Measurements from ENCODE around the gene WDR31. TPM values are rescaled to one million over a fixed set of nuclear protein-coding genes. Genes with fewer than 3 reads are reported as not detected.

Gene WDR31
- total RNA-seq, 6 experiments from 2014 or later, result 0.81 to 3.5 (median 1.7) TPM

DNA sequence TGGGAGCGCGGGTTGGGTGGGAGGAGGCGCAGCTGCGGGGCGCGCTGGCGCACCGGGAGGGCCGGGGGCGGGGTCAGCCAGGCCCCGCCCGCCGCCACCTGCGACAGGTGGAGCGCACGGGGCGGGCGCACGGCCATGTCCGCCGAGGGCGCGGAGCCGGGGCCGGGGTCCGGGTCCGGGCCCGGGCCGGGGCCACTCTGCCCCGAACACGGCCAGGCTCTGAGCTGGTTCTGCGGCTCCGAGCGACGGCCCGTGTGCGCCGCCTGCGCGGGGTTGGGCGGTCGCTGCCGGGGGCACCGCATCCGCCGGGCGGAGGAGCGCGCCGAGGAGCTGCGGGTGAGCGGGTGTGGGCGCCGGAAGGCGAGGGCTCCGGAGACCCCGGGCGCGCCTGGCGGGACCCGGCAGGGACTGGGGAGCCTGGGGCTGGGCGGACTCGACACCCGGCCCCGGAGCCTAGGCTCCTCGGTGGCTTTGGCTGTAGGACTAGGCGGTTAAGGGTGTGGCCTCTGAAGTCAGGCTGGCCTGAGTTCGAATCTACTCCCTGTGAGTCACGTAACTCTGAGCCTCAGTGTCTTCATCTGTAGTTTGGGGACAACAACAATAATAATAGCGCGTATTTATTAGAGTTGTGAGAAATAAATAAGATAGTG is 9.5 kb upstream of the WDR31 start, which contains the start of gene BSPRY:
Gene BSPRY, plus strand, starts transcription at position 97 of the 650 bp plus-strand sequence. Its CDS starts 39 bp downstream, at position 136.
- H3K4me1 ChIP-seq, result peaks cover 0 to 5% (median 0%) of the 10 kb centered on the region in 4 donors
- ATAC-seq (peak; percentile 53 to 61 (median 56)), DNase-seq (peak in 1 of 3 donors; percentile 27)
- no peak within 1 kb of the TSS for H3K27ac ChIP-seq
- peak within 1 kb of the TSS; percentile 35 to 60 (median 48) for H3K4me3 ChIP-seq
- TF ChIP-seq CTCF (IDR thresholded peaks at IDR 0.05), result no peak
- no peak for TF ChIP-seq POLR2A (IDR thresholded peaks at IDR 0.05)
- 0% methylated on average over 12 of the region's 71 CpGs for WGBS (ENCODE audit: insufficient coverage, low coverage, low lambda C conversion rate, missing lambda C conversion rate)
- no peaks in the 10 kb centered on the region for H3K9me3 ChIP-seq
- intact Hi-C loops (cut with DNase I), result no loop called here
- H3K36me3 ChIP-seq, result no peaks in the 10 kb centered on the region
- H3K27me3 ChIP-seq, result no peaks in the 10 kb centered on the region

DNA sequence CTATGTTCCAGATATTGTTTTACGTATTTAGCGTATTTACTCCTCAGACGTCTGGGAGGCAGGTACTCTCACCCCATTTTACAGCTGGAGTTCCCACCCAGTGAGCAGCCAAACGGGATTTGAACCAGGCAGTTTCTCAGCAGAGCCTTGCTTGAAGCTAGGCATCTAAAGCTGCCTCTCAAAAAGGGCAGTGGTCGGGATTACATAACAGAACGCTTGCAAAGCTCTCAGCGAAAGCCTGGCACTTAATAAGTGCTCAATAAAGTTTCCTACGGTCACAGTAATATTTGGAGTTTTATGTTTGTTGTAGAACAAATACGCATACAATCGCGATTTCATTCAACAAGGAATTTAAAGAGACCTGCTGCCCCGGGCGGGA is 9.0 kb upstream of the WDR31 start:
- Histone ChIP-seq H3K4me3 (peak overlapping the region in 2 of 3 donors; percentile 48 to 60), H3K27ac (no peak overlapping the region), H3K9me3 (no peaks in the 10 kb centered on the region), H3K27me3 (no peaks in the 10 kb centered on the region), H3K4me1 (peaks cover 0 to 6% (median 1%) of the 10 kb centered on the region in 4 donors), H3K36me3 (no peaks in the 10 kb centered on the region)
- intact Hi-C loops (cut with DNase I), result no loop called here
- WGBS (ENCODE audit: insufficient coverage, low coverage, low lambda C conversion rate, missing lambda C conversion rate), result 19% methylated on average over 13 of the region's 13 CpGs
- no peak for DNase-seq
- TF ChIP-seq POLR2A (IDR thresholded peaks at IDR 0.05) (no peak), CTCF (IDR thresholded peaks at IDR 0.05) (no peak)
- ATAC-seq, result no peak

- Histone ChIP-seq H3K36me3 (no peaks in the 10 kb centered on the region), H3K4me3 (no peak overlapping the region), H3K9me3 (no peaks in the 10 kb centered on the region), H3K27me3 (no peaks in the 10 kb centered on the region), H3K4me1 (peaks cover 0 to 9% (median 2%) of the 10 kb centered on the region in 4 donors), H3K27ac (no peak overlapping the region)
- TF ChIP-seq CTCF (IDR thresholded peaks at IDR 0.05), result no peak
- TF ChIP-seq POLR2A (IDR thresholded peaks at IDR 0.05), result no peak
- WGBS (ENCODE audit: insufficient coverage, low coverage, low lambda C conversion rate, missing lambda C conversion rate), result 89% methylated on average over 3 of the region's 3 CpGs
- intact Hi-C loops (cut with DNase I), result no loop called here
- no peak for ATAC-seq
- no peak for DNase-seq
Observed at GRCh38 chr9:113348437-113348836, 8.4 kb upstream of the WDR31 start.

DNA sequence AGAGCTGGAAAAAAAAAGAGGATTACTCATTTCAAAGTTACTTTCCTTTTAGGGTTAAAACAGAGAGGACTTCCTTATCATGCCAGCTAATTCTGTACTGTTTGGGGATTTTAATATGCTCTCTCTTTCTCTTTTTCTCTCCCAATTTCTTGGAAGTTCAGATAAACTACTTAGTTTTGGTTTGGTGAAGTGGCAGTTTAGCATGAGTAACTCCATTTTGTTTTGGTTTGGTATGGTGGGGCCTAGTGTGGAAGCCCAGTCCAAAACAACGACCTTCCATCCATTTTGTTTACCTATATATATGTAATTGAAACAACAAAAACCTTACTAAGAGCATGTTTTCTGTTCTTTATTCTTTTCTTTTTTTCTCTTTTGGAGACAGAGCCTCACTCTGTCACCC is 5.6 kb upstream of the WDR31 start:
- 12% methylated on average over 1 of the region's 1 CpG for WGBS (ENCODE audit: insufficient coverage, low coverage, low lambda C conversion rate, missing lambda C conversion rate)
- DNase-seq (no peak), ATAC-seq (no peak)
- Histone ChIP-seq H3K9me3 (no peaks in the 10 kb centered on the region), H3K4me1 (peaks cover 0 to 9% (median 2%) of the 10 kb centered on the region in 4 donors), H3K27me3 (no peaks in the 10 kb centered on the region), H3K27ac (no peak overlapping the region), H3K36me3 (no peaks in the 10 kb centered on the region), H3K4me3 (no peak overlapping the region)
- TF ChIP-seq CTCF (IDR thresholded peaks at IDR 0.05), result no peak
- no peak for TF ChIP-seq POLR2A (IDR thresholded peaks at IDR 0.05)
- intact Hi-C loops (cut with DNase I), result no loop called here
